ENCODE measurements around the gene SBF2.

GRCh38 chr11:10162222-10162621 lies 131.8 kb downstream of the SBF2 start:
- no peak for TF ChIP-seq CTCF (IDR thresholded peaks at IDR 0.05)
- TF ChIP-seq POLR2AphosphoS5 (IDR thresholded peaks at IDR 0.05): no peak

Data from gastroesophageal sphincter (tissue), 3 donors.